Measurements from ENCODE around the gene OR2T10.

OR2T10 gene

DNA sequence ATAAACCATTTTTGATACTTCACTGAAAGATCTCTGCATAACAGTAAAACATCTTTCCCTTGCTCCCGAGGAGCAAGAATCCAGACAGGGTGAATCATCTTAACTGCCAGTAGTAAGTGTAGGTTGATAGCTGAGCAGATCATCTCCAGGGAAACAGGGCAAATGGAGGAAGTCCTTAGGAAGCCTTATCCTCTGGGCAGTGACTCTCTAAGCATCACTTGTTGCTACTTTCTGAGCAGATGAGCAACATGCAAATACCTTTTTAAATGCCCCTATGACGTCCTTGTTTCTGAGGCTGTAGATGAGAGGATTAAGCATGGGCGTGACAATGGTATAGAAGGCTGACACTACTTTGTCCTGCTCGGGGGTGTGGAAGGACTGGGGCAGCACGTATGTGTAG lies 28.5 kb upstream of the OR2T10 start:
- Histone ChIP-seq H3K4me3 (ENCODE audit: low read length) (no peak overlapping the region; the same call in 1 of the 2 replicates), H3K27ac (ENCODE audit: low read length) (no peak overlapping the region), H3K4me1 (ENCODE audit: insufficient read depth, low read length) (no peaks in the 10 kb centered on the region), H3K36me3 (ENCODE audit: insufficient read depth, low read depth, low read length) (no peaks in the 10 kb centered on the region), H3K9me3 (ENCODE audit: insufficient read depth, low read depth, low read length) (peaks cover 99% of the 10 kb centered on the region), H3K27me3 (ENCODE audit: insufficient read depth, low read length) (no peaks in the 10 kb centered on the region), H3K9ac (ENCODE audit: low read depth, low read length) (no peak overlapping the region)

DNA sequence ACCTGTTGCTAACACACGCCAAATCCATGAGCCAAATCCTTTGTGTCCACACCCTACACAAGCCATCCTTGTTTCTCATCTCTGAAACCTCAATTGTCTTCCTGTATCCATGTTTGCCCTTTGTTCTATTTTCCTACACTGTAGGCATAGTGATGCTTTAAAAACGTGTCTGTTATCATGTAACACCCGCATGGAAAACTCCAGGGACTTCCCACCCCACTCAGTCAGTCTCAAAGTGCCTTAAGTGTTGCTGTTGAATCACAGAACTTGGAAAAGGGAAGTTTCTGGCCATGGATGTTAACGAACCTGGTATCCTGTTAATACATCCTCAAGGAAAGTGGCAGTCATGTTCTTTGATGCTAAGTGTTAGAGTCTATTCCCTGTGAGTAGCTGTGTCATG lies 27.7 kb upstream of the OR2T10 start:
- Histone ChIP-seq H3K27me3 (ENCODE audit: insufficient read depth, low read length) (no peaks in the 10 kb centered on the region), H3K4me1 (ENCODE audit: insufficient read depth, low read length) (no peaks in the 10 kb centered on the region), H3K4me3 (ENCODE audit: low read length) (no peak overlapping the region; the same call in 1 of the 2 replicates), H3K9me3 (ENCODE audit: insufficient read depth, low read depth, low read length) (peaks cover 99% of the 10 kb centered on the region), H3K27ac (ENCODE audit: low read length) (no peak overlapping the region), H3K9ac (ENCODE audit: low read depth, low read length) (no peak overlapping the region), H3K36me3 (ENCODE audit: insufficient read depth, low read depth, low read length) (no peaks in the 10 kb centered on the region)

DNA sequence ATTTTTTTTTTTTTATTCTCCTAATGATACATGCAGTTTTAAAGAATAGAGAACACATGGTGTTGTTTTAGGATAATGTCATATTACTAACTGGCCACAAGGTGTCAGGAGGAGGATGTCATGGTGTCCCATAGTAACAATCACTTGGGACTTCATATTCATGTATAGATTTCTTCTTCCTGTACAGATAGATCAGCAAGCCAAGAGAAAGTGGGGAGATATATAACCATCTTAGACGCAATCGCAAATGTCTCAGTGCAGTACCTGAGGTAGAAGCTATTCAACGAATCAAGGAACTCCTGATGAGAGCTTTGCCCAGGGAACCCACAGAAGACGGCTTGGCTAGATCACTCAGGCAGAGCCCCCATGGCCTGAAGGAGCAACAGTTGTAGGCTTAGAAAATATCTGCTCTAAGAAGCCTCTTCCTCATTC lies 25.1 kb upstream of the OR2T10 start:
- Histone ChIP-seq H3K36me3 (ENCODE audit: insufficient read depth, low read depth, low read length) (no peaks in the 10 kb centered on the region), H3K4me3 (ENCODE audit: low read length) (no peak overlapping the region), H3K4me1 (ENCODE audit: insufficient read depth, low read length) (no peaks in the 10 kb centered on the region), H3K9ac (ENCODE audit: low read depth, low read length) (no peak overlapping the region), H3K27ac (ENCODE audit: low read length) (no peak overlapping the region), H3K9me3 (ENCODE audit: insufficient read depth, low read depth, low read length) (peaks cover 96% of the 10 kb centered on the region), H3K27me3 (ENCODE audit: insufficient read depth, low read length) (no peaks in the 10 kb centered on the region)

- no peak overlapping the region for H3K27ac ChIP-seq (ENCODE audit: low read length)
- H3K9ac ChIP-seq (ENCODE audit: low read depth, low read length), result no peak overlapping the region
- no peaks in the 10 kb centered on the region for H3K36me3 ChIP-seq (ENCODE audit: insufficient read depth, low read depth, low read length)
- H3K27me3 ChIP-seq (ENCODE audit: insufficient read depth, low read length), result no peaks in the 10 kb centered on the region
- H3K4me1 ChIP-seq (ENCODE audit: insufficient read depth, low read length), result no peaks in the 10 kb centered on the region
- peaks cover 95% of the 10 kb centered on the region for H3K9me3 ChIP-seq (ENCODE audit: insufficient read depth, low read depth, low read length)
- H3K4me3 ChIP-seq (ENCODE audit: low read length), result no peak overlapping the region
These were observed 24.3 kb upstream of the OR2T10 start for GRCh38 chr1:248621770-248622169.

- H3K4me1 ChIP-seq (ENCODE audit: insufficient read depth, low read length), result no peaks in the 10 kb centered on the region
- peaks cover 94% of the 10 kb centered on the region for H3K9me3 ChIP-seq (ENCODE audit: insufficient read depth, low read depth, low read length)
- H3K27me3 ChIP-seq (ENCODE audit: insufficient read depth, low read length), result no peaks in the 10 kb centered on the region
- no peaks in the 10 kb centered on the region for H3K36me3 ChIP-seq (ENCODE audit: insufficient read depth, low read depth, low read length)
- no peak overlapping the region for H3K9ac ChIP-seq (ENCODE audit: low read depth, low read length)
- no peak overlapping the region for H3K27ac ChIP-seq (ENCODE audit: low read length)
- H3K4me3 ChIP-seq (ENCODE audit: low read length), result no peak overlapping the region
These were observed 21.4 kb upstream of the OR2T10 start for GRCh38 chr1:248618878-248619277.

- no peak overlapping the region for H3K4me3 ChIP-seq (ENCODE audit: low read length)
- no peaks in the 10 kb centered on the region for H3K4me1 ChIP-seq (ENCODE audit: insufficient read depth, low read length)
- H3K9me3 ChIP-seq (ENCODE audit: insufficient read depth, low read depth, low read length), result peaks cover 94% of the 10 kb centered on the region
- H3K27me3 ChIP-seq (ENCODE audit: insufficient read depth, low read length), result no peaks in the 10 kb centered on the region
- H3K36me3 ChIP-seq (ENCODE audit: insufficient read depth, low read depth, low read length), result no peaks in the 10 kb centered on the region
- H3K27ac ChIP-seq (ENCODE audit: low read length), result no peak overlapping the region
- H3K9ac ChIP-seq (ENCODE audit: low read depth, low read length), result no peak overlapping the region
These were observed 20.6 kb upstream of the OR2T10 start for GRCh38 chr1:248618119-248618518.

DNA sequence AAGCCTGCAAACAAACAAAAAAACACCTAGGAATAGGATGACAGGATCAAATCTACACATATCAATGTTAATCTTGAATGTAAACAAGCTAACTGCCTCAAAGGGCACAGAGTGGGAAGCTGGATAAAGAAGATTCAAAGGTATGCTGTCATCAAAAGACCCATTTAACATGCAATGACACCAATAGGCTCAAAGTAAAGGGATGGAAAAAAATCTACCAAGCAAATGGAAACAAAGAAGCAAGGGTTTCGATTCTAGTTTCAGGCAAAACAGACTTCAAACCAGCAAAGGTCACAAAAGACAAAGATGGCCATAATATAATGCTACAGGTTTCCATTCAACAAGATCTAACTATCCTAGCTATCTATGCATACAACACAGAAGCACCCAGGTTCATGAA lies 16.2 kb upstream of the OR2T10 start:
- peaks cover 97% of the 10 kb centered on the region for H3K9me3 ChIP-seq (ENCODE audit: insufficient read depth, low read depth, low read length)
- no peaks in the 10 kb centered on the region for H3K27me3 ChIP-seq (ENCODE audit: insufficient read depth, low read length)
- H3K36me3 ChIP-seq (ENCODE audit: insufficient read depth, low read depth, low read length), result no peaks in the 10 kb centered on the region
- no peak overlapping the region for H3K27ac ChIP-seq (ENCODE audit: low read length)
- H3K4me1 ChIP-seq (ENCODE audit: insufficient read depth, low read length), result no peaks in the 10 kb centered on the region
- H3K4me3 ChIP-seq (ENCODE audit: low read length), result no peak overlapping the region
- no peak overlapping the region for H3K9ac ChIP-seq (ENCODE audit: low read depth, low read length)

DNA sequence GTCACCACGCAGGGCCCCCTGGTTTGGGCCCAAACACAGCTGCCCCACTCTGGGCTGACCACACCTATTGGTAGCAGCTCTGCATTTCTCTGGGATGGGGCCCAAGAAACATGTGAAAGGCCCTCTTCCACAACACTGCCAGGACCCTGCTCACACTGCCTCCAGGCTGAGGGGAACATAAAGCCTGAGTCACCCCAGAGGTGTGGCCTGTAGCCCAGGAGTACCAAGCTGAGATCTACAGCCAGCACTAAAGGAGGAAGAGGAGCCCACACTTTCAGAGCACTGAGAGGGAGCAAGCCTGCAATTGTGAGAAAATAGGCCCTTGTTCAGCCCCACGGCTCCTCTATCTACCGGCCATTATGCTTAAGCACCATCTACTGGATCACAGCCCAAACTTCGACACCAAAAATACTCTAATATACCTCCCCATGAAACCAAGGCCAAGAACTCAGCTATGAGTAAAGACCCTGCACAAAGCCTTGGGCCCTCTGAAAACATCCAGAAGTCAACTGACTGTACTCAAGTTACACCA lies 14.4 kb upstream of the OR2T10 start:
- no peaks in the 10 kb centered on the region for H3K36me3 ChIP-seq (ENCODE audit: insufficient read depth, low read depth, low read length)
- peaks cover 98% of the 10 kb centered on the region for H3K9me3 ChIP-seq (ENCODE audit: insufficient read depth, low read depth, low read length)
- no peak overlapping the region; the same call in 1 of the 2 replicates for H3K4me3 ChIP-seq (ENCODE audit: low read length)
- H3K4me1 ChIP-seq (ENCODE audit: insufficient read depth, low read length), result no peaks in the 10 kb centered on the region
- no peak overlapping the region for H3K9ac ChIP-seq (ENCODE audit: low read depth, low read length)
- no peaks in the 10 kb centered on the region for H3K27me3 ChIP-seq (ENCODE audit: insufficient read depth, low read length)
- no peak overlapping the region for H3K27ac ChIP-seq (ENCODE audit: low read length)

- no peaks in the 10 kb centered on the region for H3K4me1 ChIP-seq (ENCODE audit: insufficient read depth, low read length)
- no peak overlapping the region for H3K9ac ChIP-seq (ENCODE audit: low read depth, low read length)
- peaks cover 100% of the 10 kb centered on the region for H3K9me3 ChIP-seq (ENCODE audit: insufficient read depth, low read depth, low read length)
- H3K4me3 ChIP-seq (ENCODE audit: low read length), result no peak overlapping the region
- no peak overlapping the region for H3K27ac ChIP-seq (ENCODE audit: low read length)
- H3K27me3 ChIP-seq (ENCODE audit: insufficient read depth, low read length), result no peaks in the 10 kb centered on the region
- no peaks in the 10 kb centered on the region for H3K36me3 ChIP-seq (ENCODE audit: insufficient read depth, low read depth, low read length)
These were observed 12.8 kb upstream of the OR2T10 start for GRCh38 chr1:248610301-248610700.

GRCh38 chr1:248599396-248599795 lies 1.9 kb upstream of the OR2T10 start:
- Histone ChIP-seq H3K9me3 (ENCODE audit: insufficient read depth, low read depth, low read length) (peaks cover 89% of the 10 kb centered on the region), H3K27me3 (ENCODE audit: insufficient read depth, low read length) (no peaks in the 10 kb centered on the region), H3K9ac (ENCODE audit: low read depth, low read length) (no peak overlapping the region), H3K36me3 (ENCODE audit: insufficient read depth, low read depth, low read length) (no peaks in the 10 kb centered on the region), H3K27ac (ENCODE audit: low read length) (no peak overlapping the region), H3K4me3 (ENCODE audit: low read length) (no peak overlapping the region), H3K4me1 (ENCODE audit: insufficient read depth, low read length) (no peaks in the 10 kb centered on the region)

GRCh38 chr1:248596615-248597014 lies 885 bp downstream of the OR2T10 start:
- H3K9me3 ChIP-seq (ENCODE audit: insufficient read depth, low read depth, low read length), result peaks cover 90% of the 10 kb centered on the region

DNA sequence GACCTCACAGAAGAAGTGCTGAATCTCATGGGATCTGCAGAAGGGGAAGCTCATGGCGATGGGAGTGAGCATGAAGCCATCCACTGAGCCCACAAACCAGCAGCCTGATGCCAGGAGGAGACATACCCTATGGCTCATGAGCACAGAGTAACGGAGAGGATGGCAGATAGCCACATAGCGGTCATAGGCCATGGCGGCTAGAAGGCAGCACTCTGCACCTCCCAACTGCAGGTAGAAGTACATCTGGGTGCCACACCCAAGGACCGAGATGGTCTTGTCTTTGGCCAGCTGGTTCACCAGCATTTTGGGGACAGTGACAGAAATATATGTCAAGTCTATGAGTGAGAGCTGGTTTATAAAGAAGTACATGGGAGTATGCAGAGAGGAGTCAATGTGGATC lies 4.3 kb downstream of the OR2T10 start:
- Histone ChIP-seq H3K4me1 (ENCODE audit: insufficient read depth, low read length) (no peaks in the 10 kb centered on the region), H3K27ac (ENCODE audit: low read length) (no peak overlapping the region), H3K27me3 (ENCODE audit: insufficient read depth, low read length) (no peaks in the 10 kb centered on the region), H3K9me3 (ENCODE audit: insufficient read depth, low read depth, low read length) (peaks cover 93% of the 10 kb centered on the region), H3K36me3 (ENCODE audit: insufficient read depth, low read depth, low read length) (no peaks in the 10 kb centered on the region), H3K9ac (ENCODE audit: low read depth, low read length) (no peak overlapping the region), H3K4me3 (ENCODE audit: low read length) (no peak overlapping the region; the same call in 1 of the 2 replicates)

More at GRCh38 chr1:248596615-248597014, 885 bp downstream of the OR2T10 start:
- Histone ChIP-seq H3K27me3 (ENCODE audit: insufficient read depth, low read length) (no peaks in the 10 kb centered on the region), H3K27ac (ENCODE audit: low read length) (no peak overlapping the region), H3K36me3 (ENCODE audit: insufficient read depth, low read depth, low read length) (no peaks in the 10 kb centered on the region), H3K4me1 (ENCODE audit: insufficient read depth, low read length) (no peaks in the 10 kb centered on the region), H3K9ac (ENCODE audit: low read depth, low read length) (no peak overlapping the region), H3K4me3 (ENCODE audit: low read length) (no peak overlapping the region)
